Endodermal cell (in vitro differentiated cells): Measurements from ENCODE around the gene CORO2A. TPM values are rescaled to one million over a fixed set of nuclear protein-coding genes. Genes with fewer than 3 reads are reported as not detected.
A peak's percentile ranks its signal among the peaks of the same experiment; 100 is the strongest.

Experiments used
- DNase-seq: peaks from one replicate; pipeline ENCODE4 v3.0.0-alpha.2; 2017
- H3K27ac ChIP-seq: 2 replicates; pipeline ENCODE4 v1.5.1; 2013; ENCODE audit warnings: mild to moderate bottlenecking, low read depth, low read length, moderate library complexity
- H3K27me3 ChIP-seq: 2 replicates; pipeline ENCODE4 v1.6.1; 2013; ENCODE audit warnings: mild to moderate bottlenecking, low read length, moderate library complexity; ENCODE audit not compliant: insufficient read depth, control insufficient read depth, poor library complexity, severe bottlenecking
- H3K36me3 ChIP-seq: 2 replicates; pipeline ENCODE4 v1.7.0; 2013; ENCODE audit warnings: mild to moderate bottlenecking, low read length, moderate library complexity; ENCODE audit not compliant: control insufficient read depth, insufficient read depth
- H3K4me1 ChIP-seq: one replicate; pipeline ENCODE4 v1.7.0; 2013; ENCODE audit warnings: low read length; ENCODE audit not compliant: control insufficient read depth, insufficient read depth
- H3K4me3 ChIP-seq: 2 replicates; pipeline ENCODE4 v1.5.1; 2013; ENCODE audit warnings: mild to moderate bottlenecking, low read length, moderate library complexity
- H3K9ac ChIP-seq: 2 replicates; pipeline ENCODE4 v1.6.1; 2013; ENCODE audit warnings: mild to moderate bottlenecking, low read length, moderate library complexity; ENCODE audit not compliant: poor library complexity, severe bottlenecking; ENCODE audit errors: extremely low read depth
- H3K9me3 ChIP-seq: 2 replicates; pipeline ENCODE4 v1.6.1; 2013; ENCODE audit warnings: mild to moderate bottlenecking, low read length, moderate library complexity; ENCODE audit not compliant: control insufficient read depth
- H3K27ac Mint-ChIP-seq: 2 replicates; pipeline ENCODE4 v1.8.0; 2020; ENCODE audit warnings: mixed read lengths
- H3K27me3 Mint-ChIP-seq: 2 replicates; pipeline ENCODE4 v1.8.0; 2021; ENCODE audit warnings: mild to moderate bottlenecking, mixed read lengths; ENCODE audit not compliant: insufficient read depth
- H3K36me3 Mint-ChIP-seq: 2 replicates; pipeline ENCODE4 v1.8.0; 2020; ENCODE audit warnings: low read depth, mixed read lengths
- H3K4me1 Mint-ChIP-seq: 2 replicates; pipeline ENCODE4 v1.8.0; 2020; ENCODE audit warnings: mixed read lengths
- H3K4me3 Mint-ChIP-seq: 2 replicates; pipeline ENCODE4 v1.8.0; 2020; ENCODE audit warnings: mild to moderate bottlenecking, moderate library complexity, mixed read lengths
- H3K9me3 Mint-ChIP-seq: 2 replicates; pipeline ENCODE4 v1.8.0; 2020; ENCODE audit warnings: mild to moderate bottlenecking, mixed read lengths
- WGBS, 2 experiments: methylation state at CpG; one replicate each; pipeline versions ENCODE4 v1.1.5 to v1.1.7; 2013; ENCODE audit warnings: missing lambda C conversion rate in 2 of 2, mixed read lengths in 1 of 2; ENCODE audit not compliant: insufficient coverage in 1 of 2, insufficient read length in 1 of 2; 5-methylcytosine and 5-hydroxymethylcytosine counted together
- total RNA-seq, 2 donors: library from RNA; stranded (reverse); fragmentation: NEBNext Ultra II Directional in 1 of 2; extraction: Animal tissue kit (Norgen Biotek cat#: 25700) in 1 of 2; gene quantifications; 2 replicates in 1 of 2; 3 replicates in 1 of 2; pipeline ENCODE4 v1.2.1, GENCODE V29; 2021
- TF ChIP-seq, protein P1 (sequence below): fragments of 200-600 bp; sonication (generic); conservative IDR thresholded peaks from 2 replicates; pipeline ENCODE4 v1.5.0; 2021; ENCODE audit warnings: antibody characterized with exemption, mild to moderate bottlenecking

Gene CORO2A
- total RNA-seq, 2 donors from 2014 or later: 21.0 to 22.8 TPM

DNA sequence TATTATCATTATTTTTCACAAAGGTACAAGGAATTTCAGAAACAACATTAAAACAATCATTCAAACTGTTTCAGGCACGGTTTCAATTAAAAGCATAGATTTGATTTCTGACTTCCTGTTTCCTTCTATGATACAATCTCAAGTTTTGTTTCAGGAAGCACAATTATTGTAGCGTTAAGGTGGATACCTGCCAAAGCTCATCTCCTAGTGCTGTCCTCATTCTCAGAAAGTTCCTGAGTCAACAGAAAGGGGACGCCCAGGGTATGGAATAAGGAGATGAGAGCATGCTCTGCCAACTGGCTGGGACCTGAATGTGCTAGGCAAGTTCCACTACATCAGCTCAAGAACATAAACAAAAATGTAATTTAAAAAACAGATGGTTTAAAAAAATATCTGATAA, 71.4 kb downstream of the CORO2A start:
- Histone ChIP-seq H3K27me3 (no peaks in the 10 kb centered on the region), H3K9ac (no peak overlapping the region), H3K9me3 (no peaks in the 10 kb centered on the region), H3K4me1 (peaks cover 6% of the 10 kb centered on the region), H3K27ac (no peak overlapping the region), H3K36me3 (peaks cover 5% of the 10 kb centered on the region), H3K4me3 (no peak overlapping the region)
- H3K36me3 Mint-ChIP-seq: peaks cover 11% of the 10 kb centered on the region
- peaks cover 15% of the 10 kb centered on the region for H3K27me3 Mint-ChIP-seq
- H3K9me3 Mint-ChIP-seq: no peaks in the 10 kb centered on the region
- no peak for DNase-seq
- H3K27ac Mint-ChIP-seq: no peak overlapping the region
- 86 to 95% methylated on average over 2 to 3 of the region's 3 CpGs for WGBS, 2 experiments
- H3K4me3 Mint-ChIP-seq: no peak overlapping the region
- peaks cover 3% of the 10 kb centered on the region for H3K4me1 Mint-ChIP-seq
- TF ChIP-seq, protein P1, sequence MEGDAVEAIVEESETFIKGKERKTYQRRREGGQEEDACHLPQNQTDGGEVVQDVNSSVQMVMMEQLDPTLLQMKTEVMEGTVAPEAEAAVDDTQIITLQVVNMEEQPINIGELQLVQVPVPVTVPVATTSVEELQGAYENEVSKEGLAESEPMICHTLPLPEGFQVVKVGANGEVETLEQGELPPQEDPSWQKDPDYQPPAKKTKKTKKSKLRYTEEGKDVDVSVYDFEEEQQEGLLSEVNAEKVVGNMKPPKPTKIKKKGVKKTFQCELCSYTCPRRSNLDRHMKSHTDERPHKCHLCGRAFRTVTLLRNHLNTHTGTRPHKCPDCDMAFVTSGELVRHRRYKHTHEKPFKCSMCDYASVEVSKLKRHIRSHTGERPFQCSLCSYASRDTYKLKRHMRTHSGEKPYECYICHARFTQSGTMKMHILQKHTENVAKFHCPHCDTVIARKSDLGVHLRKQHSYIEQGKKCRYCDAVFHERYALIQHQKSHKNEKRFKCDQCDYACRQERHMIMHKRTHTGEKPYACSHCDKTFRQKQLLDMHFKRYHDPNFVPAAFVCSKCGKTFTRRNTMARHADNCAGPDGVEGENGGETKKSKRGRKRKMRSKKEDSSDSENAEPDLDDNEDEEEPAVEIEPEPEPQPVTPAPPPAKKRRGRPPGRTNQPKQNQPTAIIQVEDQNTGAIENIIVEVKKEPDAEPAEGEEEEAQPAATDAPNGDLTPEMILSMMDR: no peak

DNA sequence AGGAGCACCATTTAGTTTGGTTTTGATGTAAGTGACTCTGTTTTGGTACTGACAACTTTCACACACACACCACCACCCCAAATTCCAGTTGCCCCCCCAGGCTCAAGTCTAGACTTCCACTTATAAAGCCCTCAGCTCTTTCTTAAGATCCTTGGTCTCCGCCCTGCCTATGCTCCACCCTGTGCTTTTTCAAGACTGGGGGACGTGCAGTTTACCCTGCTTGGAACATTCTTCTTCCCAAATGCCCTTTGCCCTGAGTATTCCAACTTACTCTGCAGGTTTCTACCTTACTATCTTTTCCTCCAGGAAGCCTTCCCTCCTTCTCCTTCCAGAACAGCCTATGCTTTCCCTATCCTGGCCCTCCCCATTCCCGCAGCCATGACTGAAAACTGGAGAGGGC, 72.0 kb downstream of the CORO2A start:
- H3K9me3 ChIP-seq: no peaks in the 10 kb centered on the region
- H3K36me3 ChIP-seq: peaks cover 4% of the 10 kb centered on the region
- H3K27ac Mint-ChIP-seq: no peak overlapping the region
- no peak for DNase-seq
- TF ChIP-seq, protein P1: no peak
- H3K4me1 ChIP-seq: peaks cover 6% of the 10 kb centered on the region
- no peak overlapping the region for H3K4me3 Mint-ChIP-seq
- WGBS, 2 experiments: 90 to 100% methylated on average over 2 to 3 of the region's 3 CpGs
- peaks cover 11% of the 10 kb centered on the region for H3K36me3 Mint-ChIP-seq
- no peaks in the 10 kb centered on the region for H3K27me3 ChIP-seq
- no peak overlapping the region for H3K9ac ChIP-seq
- H3K27me3 Mint-ChIP-seq: peaks cover 15% of the 10 kb centered on the region
- H3K4me3 ChIP-seq: no peak overlapping the region
- no peak overlapping the region for H3K27ac ChIP-seq
- peaks cover 3% of the 10 kb centered on the region for H3K4me1 Mint-ChIP-seq
- H3K9me3 Mint-ChIP-seq: no peaks in the 10 kb centered on the region

DNA sequence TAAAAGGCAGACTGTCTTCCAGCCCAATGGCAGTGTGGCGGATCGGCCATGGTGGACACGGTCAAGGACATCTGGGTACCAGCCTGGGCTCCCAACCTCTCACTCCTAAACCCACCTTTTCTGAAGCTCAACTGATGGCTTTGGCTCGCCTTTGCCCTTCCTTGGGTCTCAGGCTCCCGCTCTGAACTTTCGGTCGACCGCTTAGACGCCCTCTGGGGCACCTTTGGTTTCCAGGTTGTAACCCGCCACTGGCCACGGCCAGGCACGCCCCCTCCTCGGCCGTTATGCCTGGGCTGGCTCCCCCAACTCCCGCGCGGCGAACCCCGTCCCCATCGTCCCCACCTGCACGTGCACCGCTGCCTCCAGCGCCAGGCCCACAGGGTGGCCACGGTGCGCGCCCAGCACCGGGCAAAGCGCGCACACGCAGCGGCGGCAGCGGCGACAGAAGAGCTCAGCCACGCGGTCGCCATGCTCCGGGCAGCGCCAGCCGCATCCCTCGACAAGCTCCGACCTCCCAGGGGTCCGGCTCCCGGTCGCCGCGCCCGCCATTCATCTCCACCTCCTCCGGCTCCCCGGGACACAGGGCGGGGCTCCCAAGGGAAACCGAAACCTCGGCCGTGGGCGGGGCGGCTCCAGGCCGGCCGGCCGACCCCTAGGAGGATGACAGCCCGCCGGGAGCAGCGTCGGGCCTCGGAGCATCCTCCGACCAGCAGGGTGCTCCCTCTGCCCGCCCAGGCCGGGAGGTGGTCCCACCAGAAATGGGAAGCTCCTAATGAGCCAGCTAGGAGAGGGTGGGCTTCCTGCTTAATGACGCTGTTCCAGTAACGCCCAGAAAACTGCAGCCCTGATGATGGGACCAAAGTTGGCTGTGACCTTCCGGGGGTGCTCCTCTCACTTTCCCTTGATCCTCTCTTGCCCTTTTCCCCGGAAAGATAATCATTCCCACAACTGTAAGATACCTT, 73.5 kb downstream of the CORO2A start, which contains the start of gene TRIM14:
Gene TRIM14 (minus strand): TSS at position 583 of the 962 bp plus-strand sequence. CDS start 34 bp downstream, at position 549.
- peak within 1 kb of the TSS; percentile 73 for H3K4me3 ChIP-seq
- DNase-seq: peak; percentile 89
- no peak within 1 kb of the TSS for H3K9ac ChIP-seq
- Mint-ChIP-seq H3K9me3 (no peaks in the 10 kb centered on the region), H3K36me3 (no peaks in the 10 kb centered on the region), H3K27me3 (peaks cover 15% of the 10 kb centered on the region), H3K27ac (no peak within 1 kb of the TSS), H3K4me1 (peaks cover 3% of the 10 kb centered on the region), H3K4me3 (peak within 1 kb of the TSS; percentile 65)
- TF ChIP-seq, protein P1: peak; percentile 33
- no peaks in the 10 kb centered on the region for H3K36me3 ChIP-seq
- WGBS, 2 experiments: 7 to 10% methylated on average over 30 to 71 of the region's 71 CpGs
- H3K27ac ChIP-seq: no peak within 1 kb of the TSS
- H3K27me3 ChIP-seq: no peaks in the 10 kb centered on the region
- peaks cover 6% of the 10 kb centered on the region for H3K4me1 ChIP-seq
- H3K9me3 ChIP-seq: no peaks in the 10 kb centered on the region
